Stimulated activated CD8-positive, alpha-beta memory T cell treated with anti-CD3 and anti-CD28 coated beads, Interleukin-4, amount 100 ng/mL, for 1 hour (primary cell): ENCODE results near the gene PLB1.

Source experiments
- DNase-seq, 2 donors: peaks; one replicate each; pipeline ENCODE4 v3.0.0-alpha.2; 2020; ENCODE audit warnings: low read depth in 2 of 2, low spot score in 1 of 2

The PLB1 gene

GRCh38 chr2:28589746-28590463 is 94.0 kb downstream of the PLB1 start:
- DNase-seq: no peak

- DNase-seq: no peak
Observed at GRCh38 chr2:28590496-28591301, 94.8 kb downstream of the PLB1 start.

- no peak for DNase-seq
Observed at GRCh38 chr2:28591711-28592335, 96.0 kb downstream of the PLB1 start.

DNA sequence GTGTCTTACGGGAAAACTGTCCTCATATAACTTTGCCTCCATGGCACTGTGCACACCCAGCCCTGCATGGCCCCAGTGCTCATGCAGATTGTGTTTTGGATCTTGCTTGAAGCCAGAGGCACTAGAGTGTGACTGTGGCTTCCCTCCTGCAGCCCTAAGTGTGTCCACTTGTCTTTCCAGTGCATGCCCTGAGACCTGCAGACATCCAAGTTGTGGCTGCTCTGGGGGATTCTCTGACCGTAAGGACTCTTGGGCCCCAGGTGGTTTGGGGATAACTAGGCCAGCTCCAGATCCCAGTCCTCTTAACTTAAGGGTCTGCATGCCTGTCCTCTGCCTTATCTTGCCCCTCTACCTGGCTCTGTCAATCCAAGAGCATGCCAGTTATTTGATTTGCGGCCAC is 96.6 kb downstream of the PLB1 start:
- DNase-seq: no peak

DNA sequence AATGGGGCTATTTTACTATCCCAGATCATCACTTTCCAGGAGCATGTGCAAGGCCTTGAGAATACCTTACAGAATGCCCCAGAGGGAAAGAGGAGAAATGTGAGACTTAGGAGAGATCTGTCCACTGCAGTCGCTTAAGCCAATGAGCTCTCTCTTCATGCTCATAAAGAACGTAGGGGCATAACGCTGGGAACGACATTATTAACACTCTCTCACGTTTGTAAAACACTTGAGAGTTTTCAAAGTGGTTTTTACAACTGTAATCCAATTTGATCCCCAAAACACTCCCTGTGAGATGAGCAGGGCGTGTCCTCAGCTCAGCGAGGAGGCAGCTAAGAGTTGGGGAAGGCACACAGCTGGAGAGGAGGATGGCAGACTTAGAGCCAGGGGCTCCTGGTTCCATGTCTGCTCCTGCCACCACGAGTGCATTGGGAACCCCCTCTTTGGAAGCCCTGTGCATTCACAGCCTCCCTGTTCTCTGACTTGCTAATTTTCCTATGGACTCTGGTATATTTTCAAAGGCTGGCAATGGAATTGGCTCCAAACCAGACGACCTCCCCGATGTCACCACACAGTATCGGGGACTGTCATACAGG is 97.4 kb downstream of the PLB1 start:
- DNase-seq: no peak

GRCh38 chr2:28594000-28594331 is 98.1 kb downstream of the PLB1 start:
- no peak for DNase-seq

- peak; percentile 75 to 81 for DNase-seq
Observed at GRCh38 chr2:28594332-28595108, 98.7 kb downstream of the PLB1 start.

GRCh38 chr2:28595323-28595722 is 99.5 kb downstream of the PLB1 start:
- DNase-seq: no peak

DNA sequence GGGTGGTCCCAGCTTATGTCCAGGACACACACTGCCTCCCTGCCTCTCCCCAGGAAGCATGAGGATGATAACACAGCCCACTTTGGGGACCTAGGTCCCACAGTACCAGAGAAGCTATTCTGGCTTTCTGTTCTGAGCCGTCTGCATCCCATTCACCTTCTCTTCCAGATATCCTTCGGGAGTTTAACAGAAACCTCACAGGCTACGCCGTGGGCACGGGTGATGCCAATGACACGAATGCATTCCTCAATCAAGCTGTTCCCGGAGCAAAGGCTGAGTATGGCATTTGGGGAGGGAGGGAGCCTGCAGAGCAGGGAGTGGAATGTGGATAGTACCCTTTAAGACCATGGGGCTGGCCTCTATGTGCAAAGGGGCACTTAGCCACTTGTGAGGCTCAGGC is 102.6 kb downstream of the PLB1 start:
- no peak for DNase-seq

DNA sequence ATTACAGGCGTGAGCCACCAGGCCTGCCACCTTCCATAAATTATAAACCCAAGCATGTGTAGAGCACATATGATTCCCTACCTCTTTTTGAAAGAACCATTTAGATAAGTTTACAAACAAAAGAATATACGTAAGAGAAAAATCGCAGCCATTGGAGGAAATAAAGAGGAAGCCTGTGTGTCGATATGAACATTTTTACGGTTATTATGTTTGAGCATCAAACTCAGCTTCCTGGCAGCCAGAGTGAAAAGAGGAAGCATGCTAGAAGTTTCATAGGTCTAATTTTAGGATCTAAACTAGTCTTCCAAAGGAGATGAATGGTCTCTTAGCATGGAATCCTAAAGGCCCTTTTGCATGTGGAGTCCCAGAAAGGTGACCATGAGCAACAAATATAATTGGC is 104.3 kb downstream of the PLB1 start:
- no peak for DNase-seq

GRCh38 chr2:28601616-28602015 is 105.8 kb downstream of the PLB1 start:
- DNase-seq: no peak

GRCh38 chr2:28602136-28602660 is 106.3 kb downstream of the PLB1 start:
- no peak for DNase-seq

DNA sequence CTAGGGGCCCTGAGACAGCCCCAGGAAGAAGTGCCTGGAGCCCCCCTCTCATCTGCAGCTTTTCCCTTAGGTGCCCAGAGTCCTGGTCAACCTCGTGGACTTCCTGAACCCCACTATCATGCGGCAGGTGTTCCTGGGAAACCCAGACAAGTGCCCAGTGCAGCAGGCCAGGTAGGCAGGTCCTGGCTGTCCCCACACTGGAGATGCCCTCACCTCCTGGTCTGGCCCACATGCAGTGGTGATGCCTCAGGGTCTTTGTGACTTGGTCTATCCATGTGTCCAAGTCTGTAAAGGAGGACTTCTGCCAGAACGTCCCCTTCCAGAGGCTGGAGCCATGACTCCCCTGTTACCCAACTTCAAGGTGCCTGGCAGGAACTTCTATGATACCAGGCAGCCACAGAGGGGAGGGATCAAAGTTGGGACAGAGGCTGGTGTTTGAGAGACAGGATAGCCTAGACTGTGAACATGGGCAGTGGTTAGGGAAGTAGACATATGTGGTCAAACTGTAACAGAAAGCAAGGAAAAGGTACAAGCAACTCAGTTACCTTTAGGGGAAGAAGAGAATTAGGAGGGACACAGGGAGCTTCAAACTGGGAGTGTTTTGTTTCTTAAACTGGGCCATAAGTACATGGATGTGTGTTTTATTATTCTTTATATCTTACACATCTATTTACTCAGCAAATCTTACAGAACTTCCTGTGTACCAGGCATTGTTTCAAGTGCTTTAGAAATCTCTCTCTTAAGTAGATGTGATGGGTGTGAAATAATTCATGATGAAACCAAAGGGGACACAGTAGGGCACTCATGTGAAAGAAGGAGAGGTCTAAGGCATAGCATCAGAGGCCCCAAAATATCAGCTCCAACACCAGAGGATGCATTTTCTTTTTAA is 107.1 kb downstream of the PLB1 start:
- DNase-seq: no peak

DNA sequence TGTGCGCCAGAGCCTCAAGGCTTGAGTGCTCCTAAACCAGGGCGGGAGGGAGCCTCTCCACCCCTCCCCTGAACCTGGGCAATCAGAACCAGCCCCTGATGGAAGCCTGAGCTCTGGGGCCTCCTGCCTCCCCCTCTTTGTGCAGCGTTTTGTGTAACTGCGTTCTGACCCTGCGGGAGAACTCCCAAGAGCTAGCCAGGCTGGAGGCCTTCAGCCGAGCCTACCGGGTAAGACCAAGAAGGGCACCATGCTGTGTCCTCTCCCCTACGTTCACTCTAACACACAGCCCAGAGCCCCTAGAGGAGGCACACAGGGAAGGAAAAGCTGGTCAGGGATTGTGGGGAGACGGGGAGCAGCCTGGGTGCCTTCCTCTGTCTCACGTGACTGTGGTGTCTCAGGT is 108.0 kb downstream of the PLB1 start:
- DNase-seq: no peak

DNA sequence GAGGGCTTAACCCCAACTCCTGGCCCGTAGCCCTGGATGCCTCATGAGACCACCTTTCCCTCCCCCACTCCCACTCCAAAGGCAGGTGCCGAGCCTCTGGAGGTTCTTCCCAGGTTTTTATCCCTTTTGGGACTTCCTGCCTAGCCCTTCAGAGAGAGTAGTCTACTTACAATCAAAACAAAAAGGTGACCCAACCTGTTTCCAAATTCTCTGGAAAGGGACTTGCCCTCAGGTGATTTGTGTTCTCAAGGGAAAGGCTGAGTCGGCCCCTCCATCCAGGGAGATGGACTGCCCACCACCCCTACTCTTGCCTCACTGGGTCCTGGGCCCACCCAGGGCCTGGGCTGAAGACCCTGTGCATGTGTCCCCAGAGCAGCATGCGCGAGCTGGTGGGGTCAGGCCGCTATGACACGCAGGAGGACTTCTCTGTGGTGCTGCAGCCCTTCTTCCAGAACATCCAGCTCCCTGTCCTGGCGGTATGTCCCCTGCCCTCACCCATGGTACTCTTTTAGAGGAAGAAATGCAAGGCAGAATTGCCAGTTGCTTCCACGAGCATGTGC is 108.5 kb downstream of the PLB1 start:
- no peak for DNase-seq

GRCh38 chr2:28606986-28607441 is 111.2 kb downstream of the PLB1 start:
- DNase-seq: no peak

- no peak for DNase-seq
Observed at GRCh38 chr2:28607730-28608499, 112.1 kb downstream of the PLB1 start.

DNA sequence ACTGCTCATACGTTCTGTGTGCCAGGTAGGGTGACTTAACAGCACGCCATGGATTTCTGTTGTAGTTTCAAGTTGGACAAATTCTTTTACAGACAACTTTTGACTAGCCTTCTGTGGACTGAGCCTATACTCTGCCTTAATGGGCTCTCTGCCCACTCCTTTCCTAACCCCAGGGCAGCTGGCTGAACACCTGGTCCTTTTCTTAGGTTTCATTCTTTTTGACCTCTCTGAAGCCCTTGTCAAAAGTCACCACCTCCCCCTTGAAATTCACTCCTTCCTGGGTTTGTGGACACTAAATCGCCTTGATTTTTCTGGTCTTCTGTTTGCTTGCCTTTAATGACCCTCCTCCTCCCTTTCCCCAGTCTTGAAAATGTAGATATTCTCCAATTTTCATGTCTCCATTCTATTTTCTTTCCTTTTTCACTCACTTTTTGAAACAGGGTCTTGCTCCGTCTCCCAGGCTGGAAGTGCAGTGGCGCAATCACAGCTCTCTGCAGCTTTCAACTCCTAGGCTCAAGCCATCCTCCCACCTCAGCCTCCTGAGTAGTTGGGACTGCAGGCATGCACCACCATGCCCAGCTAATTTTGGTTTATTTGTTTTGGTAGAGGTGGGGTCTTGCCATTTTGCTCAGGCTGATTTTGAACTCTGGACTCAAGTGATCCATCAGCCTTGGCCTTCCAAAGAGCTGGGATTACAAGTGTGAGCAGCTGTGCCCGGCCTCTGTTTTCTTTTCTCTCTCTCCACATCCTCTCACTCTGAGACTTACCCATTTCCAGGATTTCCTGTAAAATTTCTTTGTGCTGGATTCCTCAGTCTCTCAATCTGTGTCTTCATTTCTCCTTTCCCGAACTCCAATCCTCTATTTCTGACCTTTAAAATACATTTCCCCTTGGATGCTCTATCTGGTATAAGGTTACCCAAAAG is 112.9 kb downstream of the PLB1 start:
- no peak for DNase-seq
